GM18867 (cell line): ENCODE data around the gene GOLT1A.

Source experiments
- ATAC-seq: cut with Tn5 transposase; IDR thresholded peaks from one replicate; pipeline ENCODE4 v1.9.1; 2021; ENCODE audit warnings: mild to moderate bottlenecking, moderate library complexity; ENCODE audit not compliant: unreplicated experiment

GOLT1A gene

GRCh38 chr1:204219971-204220616, 6.3 kb upstream of the GOLT1A start:
- ATAC-seq = no peak

GRCh38 chr1:204218552-204218951, 4.8 kb upstream of the GOLT1A start:
- no peak for ATAC-seq

GRCh38 chr1:204217648-204218000, 3.8 kb upstream of the GOLT1A start:
- ATAC-seq = no peak

- ATAC-seq = no peak
These were observed 3.3 kb upstream of the GOLT1A start for GRCh38 chr1:204216880-204217647.

GRCh38 chr1:204216236-204216635, 2.4 kb upstream of the GOLT1A start:
- ATAC-seq = no peak

GRCh38 chr1:204212715-204213114, 1.1 kb downstream of the GOLT1A start:
- no peak for ATAC-seq

GRCh38 chr1:204211046-204211445, 2.7 kb downstream of the GOLT1A start:
- no peak for ATAC-seq

- no peak for ATAC-seq
These were observed 6.6 kb downstream of the GOLT1A start for GRCh38 chr1:204207136-204207616.

- ATAC-seq = no peak
These were observed 7.7 kb downstream of the GOLT1A start for GRCh38 chr1:204206121-204206520.

- ATAC-seq = no peak
These were observed 8.3 kb downstream of the GOLT1A start for GRCh38 chr1:204205486-204205885.

- ATAC-seq = no peak
These were observed 8.8 kb downstream of the GOLT1A start for GRCh38 chr1:204204944-204205343.

GRCh38 chr1:204203206-204203767, 10.5 kb downstream of the GOLT1A start:
- ATAC-seq = no peak

- ATAC-seq = no peak
These were observed 11.3 kb downstream of the GOLT1A start for GRCh38 chr1:204202481-204202880.

GRCh38 chr1:204201348-204202040, 12.3 kb downstream of the GOLT1A start:
- ATAC-seq = no peak

- no peak for ATAC-seq
These were observed 14.2 kb downstream of the GOLT1A start for GRCh38 chr1:204199579-204199978.

GRCh38 chr1:204198348-204199340, 15.1 kb downstream of the GOLT1A start:
- ATAC-seq = no peak

- ATAC-seq = no peak
These were observed 16.7 kb downstream of the GOLT1A start for GRCh38 chr1:204197068-204197467.

GRCh38 chr1:204196068-204196795, 17.6 kb downstream of the GOLT1A start, which contains the start of gene KISS1:
TSS of gene KISS1 (minus strand) at chr1:204196491. CDS start at chr1:204192876, 3,615 bp downstream.
- ATAC-seq = no peak

- no peak for ATAC-seq
These were observed 19.0 kb downstream of the GOLT1A start for GRCh38 chr1:204194771-204195170.

- no peak for ATAC-seq
These were observed 19.7 kb downstream of the GOLT1A start for GRCh38 chr1:204194080-204194479.
